GM12865 (cell line): ENCODE measurements around the gene PIMREG.

Experiments
- DNase-seq: peaks from one replicate; pipeline ENCODE4 v3.0.0; 2010; ENCODE audit warnings: low read depth
- H3K4me3 ChIP-seq: 2 replicates; pipeline ENCODE4 v1.5.1; 2011; ENCODE audit warnings: mild to moderate bottlenecking, low read depth, low read length, control low read depth
- CTCF ChIP-seq: IDR thresholded peaks from 2 replicates; pipeline ENCODE4 v1.5.1; 2011; ENCODE audit warnings: low read length, control low read depth, low read depth, inconsistent platforms; ENCODE audit not compliant: insufficient read depth; ENCODE audit errors: missing control alignments

PIMREG gene

DNA sequence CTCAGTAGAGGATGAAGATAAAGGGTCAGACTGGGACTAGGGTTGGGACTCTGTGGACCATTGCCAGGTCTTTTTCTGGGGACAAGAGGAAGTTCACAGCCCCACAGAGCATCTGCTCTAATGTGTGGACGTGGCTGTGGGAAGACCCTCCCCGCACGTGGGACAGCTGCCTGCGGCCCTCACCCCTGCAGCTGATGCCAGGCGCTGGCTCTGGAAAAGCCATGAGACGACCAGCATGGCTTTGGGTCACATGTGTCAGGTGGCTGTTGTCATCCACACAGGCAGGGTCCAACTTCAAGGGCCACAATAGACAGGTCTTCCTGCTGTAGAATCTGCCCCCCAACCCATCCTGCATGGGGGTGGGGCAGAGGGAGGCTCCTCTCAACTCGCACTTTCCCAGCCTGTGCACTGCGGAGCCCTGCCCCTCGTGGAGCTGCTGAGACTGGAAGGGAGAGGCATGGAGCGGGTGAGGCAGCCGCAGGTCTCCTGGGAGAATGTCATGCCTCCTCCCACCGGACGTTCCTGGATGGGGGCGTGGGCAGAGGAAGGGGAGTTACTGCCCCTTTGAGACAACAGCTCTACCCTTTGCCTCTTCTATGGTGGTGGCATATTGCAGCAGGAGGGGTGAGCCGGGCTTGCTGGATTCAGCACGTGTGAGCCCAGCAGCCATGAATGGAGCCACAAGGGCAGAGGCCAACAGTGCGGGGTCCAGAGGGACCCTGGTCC, 53.4 kb downstream of the PIMREG start:
- no peak for TF ChIP-seq CTCF
- DNase-seq, result no peak
- no peak overlapping the region for H3K4me3 ChIP-seq

DNA sequence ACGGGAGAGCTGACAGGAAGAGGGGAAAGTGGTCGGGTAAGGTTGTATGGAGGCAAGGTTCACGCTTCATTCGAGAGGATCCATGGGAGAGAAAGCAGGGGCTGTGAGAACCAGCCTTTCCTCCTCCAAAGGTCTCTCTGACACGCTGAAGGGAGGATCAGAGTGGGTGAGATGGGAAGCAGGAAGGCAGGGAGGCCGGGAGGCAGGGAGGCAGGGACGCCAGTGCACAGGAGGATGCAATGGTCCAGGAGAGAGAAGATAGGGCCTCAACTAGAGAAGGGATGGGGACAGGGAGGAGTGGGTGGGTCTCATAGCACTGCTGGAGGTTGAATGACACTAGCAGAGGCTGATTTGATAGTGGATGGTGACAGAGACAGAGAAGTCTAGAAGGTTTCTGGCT, 54.1 kb downstream of the PIMREG start:
- no peak for TF ChIP-seq CTCF
- no peak overlapping the region for H3K4me3 ChIP-seq

GRCh38 chr17:6498901-6499540, 54.8 kb downstream of the PIMREG start:
- DNase-seq, result no peak
- TF ChIP-seq CTCF, result no peak
- no peak overlapping the region for H3K4me3 ChIP-seq

More for the DNA sequence above, 54.1 kb downstream of the PIMREG start:
- no peak for DNase-seq
